Endothelial cell of umbilical vein (primary cell): Measurements from ENCODE around the gene CNST.

Experiments
- CTCF ChIP-seq, 2 donors: IDR thresholded peaks; 1 replicate in 1 of 2; 2 replicates in 1 of 2; pipeline ENCODE4 v1.5.1; 2011; ENCODE audit warnings: low read length in 2 of 2, mild to moderate bottlenecking in 2 of 2, moderate library complexity in 2 of 2, control low read depth in 1 of 2, inconsistent platforms in 1 of 2, low read depth in 1 of 2; ENCODE audit not compliant: insufficient read depth in 1 of 2; ENCODE audit errors: extremely low read depth in 1 of 2
- EZH2 ChIP-seq: IDR thresholded peaks from 2 replicates; pipeline ENCODE4 v1.6.1; 2012; ENCODE audit warnings: borderline replicate concordance, low read depth, mild to moderate bottlenecking, moderate library complexity, low read length, inconsistent platforms; ENCODE audit not compliant: severe bottlenecking
- FOS ChIP-seq: IDR thresholded peaks from 2 replicates; pipeline ENCODE4 v1.6.1; 2011; ENCODE audit warnings: mild to moderate bottlenecking, low read length, moderate library complexity, borderline replicate concordance; ENCODE audit not compliant: insufficient read depth
- GATA2 ChIP-seq: IDR thresholded peaks from 2 replicates; pipeline ENCODE4 v1.7.0; 2011; ENCODE audit warnings: low read depth, mild to moderate bottlenecking, moderate library complexity, mixed read lengths, low read length; ENCODE audit not compliant: insufficient read length, insufficient read depth
- MYC ChIP-seq: IDR thresholded peaks from one replicate; pipeline ENCODE4 v1.6.1; 2011; ENCODE audit warnings: mild to moderate bottlenecking, low read depth, low read length
- POLR2A ChIP-seq: IDR thresholded peaks from 2 replicates; pipeline ENCODE4 v1.6.1; 2012; ENCODE audit warnings: low read depth, mild to moderate bottlenecking, control low read depth, low read length
- POLR2AphosphoS5 ChIP-seq: IDR thresholded peaks from 2 replicates; pipeline ENCODE4 v1.6.1; 2012; ENCODE audit warnings: low read depth, mild to moderate bottlenecking, control low read depth, low read length, moderate library complexity; ENCODE audit not compliant: insufficient read depth
- TF ChIP-seq, protein P1 (sequence below): IDR thresholded peaks from 2 replicates; pipeline ENCODE4 v1.6.1; 2011; ENCODE audit not compliant: insufficient read depth, insufficient read length

DNA sequence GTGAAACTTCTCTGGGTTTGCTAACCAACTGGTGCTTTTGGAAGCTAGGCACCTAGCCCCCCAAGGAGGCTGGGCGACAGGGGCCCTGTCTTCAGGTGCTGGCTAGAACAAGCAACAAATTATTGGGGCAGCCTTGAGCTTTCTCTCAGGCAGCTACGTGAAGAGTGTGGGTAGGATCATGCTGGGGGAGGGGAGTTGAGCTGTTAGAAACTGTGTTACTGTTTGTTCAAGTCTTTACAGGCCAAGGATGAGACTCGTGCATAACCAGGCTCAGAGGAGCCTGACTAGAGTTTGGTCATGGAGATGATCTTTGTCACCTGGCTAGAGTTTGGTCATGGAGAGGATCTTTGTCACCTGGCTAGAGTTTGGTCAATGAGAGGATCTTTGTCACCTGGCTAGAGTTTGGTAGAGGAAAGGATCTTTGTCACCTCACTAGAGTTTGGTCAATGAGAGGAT, 145.3 kb downstream of the CNST start:
- TF ChIP-seq EZH2: no peak
- no peak for TF ChIP-seq CTCF (IDR thresholded peaks at IDR 0.05; ENCODE audit: extremely low read depth in 1 of 2, insufficient read depth in 1 of 2, low read depth in 1 of 2, low read length in 2 of 2)
- no peak for TF ChIP-seq POLR2A
- TF ChIP-seq GATA2: no peak
- no peak for TF ChIP-seq POLR2AphosphoS5
- TF ChIP-seq, protein P1, sequence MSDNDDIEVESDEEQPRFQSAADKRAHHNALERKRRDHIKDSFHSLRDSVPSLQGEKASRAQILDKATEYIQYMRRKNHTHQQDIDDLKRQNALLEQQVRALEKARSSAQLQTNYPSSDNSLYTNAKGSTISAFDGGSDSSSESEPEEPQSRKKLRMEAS: no peak
- TF ChIP-seq FOS: no peak
- no peak for TF ChIP-seq MYC
